Measurements from ENCODE around the gene B4GALT5. TPM values are rescaled to one million over a fixed set of nuclear protein-coding genes. Genes with fewer than 3 reads are reported as not detected.

Gene B4GALT5
- total RNA-seq, 2 experiments from 2014 or later: 9.8 to 18.8 TPM

GRCh38 chr20:49756241-49756640 lies 42.6 kb upstream of the B4GALT5 start:
- ChIA-PET CTCF (ENCODE audit: unreplicated experiment) (no interaction called here), POLR2A (no interaction called here)
- H3K4me3 ChIP-seq (ENCODE audit: low read depth, low read length, poor library complexity, severe bottlenecking): no peak overlapping the region
- H3K4me2 ChIP-seq (ENCODE audit: low read length): no peak overlapping the region
- no peak for DNase-seq (ENCODE audit: low spot score)
- no peaks in the 10 kb centered on the region for H3K9me2 ChIP-seq (ENCODE audit: insufficient read depth, low read length)
- peaks cover 26% of the 10 kb centered on the region for H3K4me1 ChIP-seq (ENCODE audit: insufficient read depth, low read length, poor library complexity, severe bottlenecking)
- TF ChIP-seq CTCF (conservative IDR thresholded peaks at IDR 0.05; ENCODE audit: low read length): no peak
- no peaks in the 10 kb centered on the region for H3K79me2 ChIP-seq (ENCODE audit: insufficient read depth, low read depth, low read length)
- no peak overlapping the region for H3K27ac ChIP-seq (ENCODE audit: low read depth, low read length, poor library complexity, severe bottlenecking)
- no peaks in the 10 kb centered on the region for H3K36me3 ChIP-seq (ENCODE audit: insufficient read depth, low read length)
- no peaks in the 10 kb centered on the region for H4K20me1 ChIP-seq (ENCODE audit: insufficient read depth, low read length)
- H3K9me3 ChIP-seq (ENCODE audit: low read length): no peaks in the 10 kb centered on the region
- H2AFZ ChIP-seq (ENCODE audit: low read length): no peak overlapping the region
- intact Hi-C loops (cut with micrococcal nuclease; ENCODE audit: unreplicated experiment): no loop called here
- no TSS peak for BruUV-seq (replicated peaks)

- ChIA-PET POLR2A (interaction anchor here (0.5 to 0.7 kb wide), 5 partner anchors 10 to 361 kb away, joined by 3 to 4 read pairs (median 3); no protein-coding TSS in a partner anchor), CTCF (ENCODE audit: unreplicated experiment) (no interaction called here)
- H2AFZ ChIP-seq (ENCODE audit: low read length): no peak overlapping the region
- no peak overlapping the region for H3K27ac ChIP-seq (ENCODE audit: low read depth, low read length, poor library complexity, severe bottlenecking)
- H4K20me1 ChIP-seq (ENCODE audit: insufficient read depth, low read length): no peaks in the 10 kb centered on the region
- no peak for DNase-seq (ENCODE audit: low spot score)
- H3K4me1 ChIP-seq (ENCODE audit: insufficient read depth, low read length, poor library complexity, severe bottlenecking): peaks cover 42% of the 10 kb centered on the region
- H3K9me3 ChIP-seq (ENCODE audit: low read length): no peaks in the 10 kb centered on the region
- BruUV-seq (replicated peaks): no TSS peak
- no peak overlapping the region for H3K4me3 ChIP-seq (ENCODE audit: low read depth, low read length, poor library complexity, severe bottlenecking)
- no peaks in the 10 kb centered on the region for H3K79me2 ChIP-seq (ENCODE audit: insufficient read depth, low read depth, low read length)
- no peak for TF ChIP-seq CTCF (conservative IDR thresholded peaks at IDR 0.05; ENCODE audit: low read length)
- no peak for TF ChIP-seq EZH2phosphoT487 (IDR thresholded peaks at IDR 0.05; ENCODE audit: borderline replicate concordance, low read depth, low read length)
- no peaks in the 10 kb centered on the region for H3K36me3 ChIP-seq (ENCODE audit: insufficient read depth, low read length)
- intact Hi-C loops (cut with micrococcal nuclease; ENCODE audit: unreplicated experiment): loop anchor here (5.0 kb wide), 1 partner anchor 68 kb away; no protein-coding TSS in a partner anchor
- H3K4me2 ChIP-seq (ENCODE audit: low read length): no peak overlapping the region
- no peaks in the 10 kb centered on the region for H3K9me2 ChIP-seq (ENCODE audit: insufficient read depth, low read length)
Observed at GRCh38 chr20:49754596-49754995, 40.9 kb upstream of the B4GALT5 start.

GRCh38 chr20:49753133-49753532 lies 39.5 kb upstream of the B4GALT5 start:
- ChIA-PET POLR2A (interaction anchor here (0.5 kb wide), 1 partner anchor 1155 kb away, joined by 5 read pairs; no protein-coding TSS in a partner anchor), CTCF (ENCODE audit: unreplicated experiment) (no interaction called here)
- Histone ChIP-seq H3K4me1 (ENCODE audit: insufficient read depth, low read length, poor library complexity, severe bottlenecking) (peaks cover 45% of the 10 kb centered on the region), H3K79me2 (ENCODE audit: insufficient read depth, low read depth, low read length) (no peaks in the 10 kb centered on the region), H3K36me3 (ENCODE audit: insufficient read depth, low read length) (no peaks in the 10 kb centered on the region), H3K4me3 (ENCODE audit: low read depth, low read length, poor library complexity, severe bottlenecking) (no peak overlapping the region), H3K9me2 (ENCODE audit: insufficient read depth, low read length) (no peaks in the 10 kb centered on the region), H3K9me3 (ENCODE audit: low read length) (no peaks in the 10 kb centered on the region), H4K20me1 (ENCODE audit: insufficient read depth, low read length) (no peaks in the 10 kb centered on the region), H3K4me2 (ENCODE audit: low read length) (peak overlapping the region; percentile 22), H3K27ac (ENCODE audit: low read depth, low read length, poor library complexity, severe bottlenecking) (peak overlapping the region; percentile 12), H2AFZ (ENCODE audit: low read length) (peak overlapping the region; percentile 77)
- peak; percentile 46 for DNase-seq (ENCODE audit: low spot score)
- TF ChIP-seq EZH2phosphoT487 (IDR thresholded peaks at IDR 0.05; ENCODE audit: borderline replicate concordance, low read depth, low read length) (no peak), CTCF (conservative IDR thresholded peaks at IDR 0.05; ENCODE audit: low read length) (no peak)
- intact Hi-C loops (cut with micrococcal nuclease; ENCODE audit: unreplicated experiment): loop anchor here (5.0 kb wide), 1 partner anchor 69 kb away; no protein-coding TSS in a partner anchor
- no TSS peak for BruUV-seq (replicated peaks)
